ENCODE data around the gene SESN2.

The SESN2 gene

GRCh38 chr1:28249013-28249865 lies 10.1 kb upstream of the SESN2 start:
- DNase-seq (ENCODE audit: low read depth) = peak; percentile 89

GRCh38 chr1:28249866-28250295 lies 9.4 kb upstream of the SESN2 start:
- DNase-seq (ENCODE audit: low read depth) = no peak

GRCh38 chr1:28256197-28256827 lies 3.0 kb upstream of the SESN2 start:
- no peak for DNase-seq (ENCODE audit: low read depth)

GRCh38 chr1:28257736-28258135 lies 1.6 kb upstream of the SESN2 start:
- no peak for DNase-seq (ENCODE audit: low read depth)

- DNase-seq (ENCODE audit: low read depth) = no peak
These were observed 578 bp upstream of the SESN2 start for GRCh38 chr1:28258628-28259251.

GRCh38 chr1:28259934-28260802 lies 850 bp downstream of the SESN2 start:
- DNase-seq (ENCODE audit: low read depth) = peak; percentile 90

- no peak for DNase-seq (ENCODE audit: low read depth)
These were observed 1.5 kb downstream of the SESN2 start for GRCh38 chr1:28260803-28261174.

- DNase-seq (ENCODE audit: low read depth) = no peak
These were observed 5.6 kb downstream of the SESN2 start for GRCh38 chr1:28264897-28265296.

GRCh38 chr1:28265577-28265976 lies 6.3 kb downstream of the SESN2 start:
- DNase-seq (ENCODE audit: low read depth) = no peak

- DNase-seq (ENCODE audit: low read depth) = no peak
These were observed 7.6 kb downstream of the SESN2 start for GRCh38 chr1:28266920-28267322.

GRCh38 chr1:28267633-28268032 lies 8.3 kb downstream of the SESN2 start:
- no peak for DNase-seq (ENCODE audit: low read depth)

GRCh38 chr1:28269529-28269928 lies 10.2 kb downstream of the SESN2 start:
- DNase-seq (ENCODE audit: low read depth) = no peak

GRCh38 chr1:28272215-28272852 lies 13.0 kb downstream of the SESN2 start:
- DNase-seq (ENCODE audit: low read depth) = no peak

GRCh38 chr1:28273216-28273860 lies 14.0 kb downstream of the SESN2 start:
- no peak for DNase-seq (ENCODE audit: low read depth)

GRCh38 chr1:28278763-28279162 lies 19.4 kb downstream of the SESN2 start:
- DNase-seq (ENCODE audit: low read depth) = no peak

GRCh38 chr1:28279721-28280120 lies 20.4 kb downstream of the SESN2 start:
- DNase-seq (ENCODE audit: low read depth) = no peak

- DNase-seq (ENCODE audit: low read depth) = no peak
These were observed 21.2 kb downstream of the SESN2 start for GRCh38 chr1:28280501-28280900.

- DNase-seq (ENCODE audit: low read depth) = no peak
These were observed 21.7 kb downstream of the SESN2 start for GRCh38 chr1:28280977-28281381.

- no peak for DNase-seq (ENCODE audit: low read depth)
These were observed 22.5 kb downstream of the SESN2 start for GRCh38 chr1:28281608-28282425.

Data from fibroblast of gingiva (primary cell).